Measurements from ENCODE around the gene METAP1D. TPM values are rescaled to one million over a fixed set of nuclear protein-coding genes. Genes with fewer than 3 reads are reported as not detected.
A peak's percentile ranks its signal among the peaks of the same experiment; 100 is the strongest.

Gene METAP1D
- total RNA-seq, 1 experiment from 2014 or later, result 6.8 TPM

DNA sequence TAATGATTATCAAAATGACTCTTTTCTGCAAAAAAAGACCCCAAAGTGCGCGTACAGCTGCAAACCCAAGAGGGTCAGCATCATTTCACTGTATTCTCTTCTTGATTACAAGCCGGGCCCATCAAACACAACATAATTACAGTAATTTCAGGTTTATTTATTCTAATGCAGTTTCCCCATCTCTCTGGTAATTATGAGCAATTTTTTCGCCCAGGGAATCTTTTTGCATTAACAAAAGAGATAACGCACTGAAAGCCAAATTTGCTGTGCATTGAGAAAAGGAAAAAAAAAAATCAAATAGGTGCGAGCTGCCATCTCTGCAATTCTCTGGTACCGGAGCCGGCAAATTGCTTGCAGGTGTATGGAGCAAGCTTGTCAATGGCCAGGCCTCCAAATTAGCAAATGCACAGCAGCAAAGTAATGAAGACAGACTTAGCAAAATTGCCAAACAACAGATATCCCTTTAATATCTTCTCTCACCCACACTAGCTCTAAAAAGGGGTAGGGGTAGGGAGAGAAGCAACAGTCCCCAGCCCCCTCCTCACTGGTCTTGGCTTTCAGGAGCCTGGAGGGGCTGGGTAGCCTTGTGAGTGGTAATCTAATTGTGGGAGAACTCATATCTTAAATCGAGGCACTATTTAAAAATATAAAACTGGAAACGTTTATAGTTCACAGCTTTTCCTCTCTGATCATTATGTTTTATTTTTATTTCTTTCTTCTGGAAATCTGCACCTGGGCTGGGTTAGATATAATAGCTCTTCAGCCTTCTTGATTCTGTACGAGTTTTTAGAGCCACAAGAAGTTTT is 92.2 kb downstream of the METAP1D start:
- DNase-seq (ENCODE audit: low read depth), result no peak

DNA sequence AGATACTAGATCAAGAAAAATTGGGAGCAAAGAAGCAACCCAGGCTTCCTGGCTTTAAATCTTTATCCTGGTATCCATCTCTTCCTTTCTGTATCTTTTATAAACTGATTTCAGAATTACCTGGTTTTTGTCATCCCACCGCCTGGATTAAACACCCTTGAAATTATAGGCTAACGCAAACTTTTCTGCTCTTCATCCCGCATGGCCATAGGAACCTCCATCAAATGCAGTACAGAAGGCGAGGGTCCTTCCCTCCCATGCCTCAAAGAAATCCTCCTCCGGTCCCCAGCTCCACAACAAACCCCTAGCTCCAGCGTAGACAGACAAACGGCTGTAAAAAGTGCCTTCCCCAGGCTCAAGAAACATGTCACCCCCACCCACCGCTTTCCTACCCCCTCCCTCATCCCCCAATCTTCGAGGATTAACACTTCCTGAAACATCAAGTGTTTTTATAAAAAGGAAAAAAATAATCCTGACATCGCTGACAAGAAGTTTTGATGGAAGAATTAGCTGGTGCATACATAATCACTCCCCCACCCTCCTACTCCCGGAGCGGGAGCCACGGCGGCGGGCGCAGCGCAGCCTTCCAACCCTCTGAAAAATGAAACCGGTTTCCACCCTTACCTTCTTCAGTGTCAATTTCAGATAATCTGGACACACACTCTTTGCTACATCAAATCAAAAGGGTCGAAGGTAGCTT is 93.1 kb downstream of the METAP1D start:
- no peak for DNase-seq (ENCODE audit: low read depth)

DNA sequence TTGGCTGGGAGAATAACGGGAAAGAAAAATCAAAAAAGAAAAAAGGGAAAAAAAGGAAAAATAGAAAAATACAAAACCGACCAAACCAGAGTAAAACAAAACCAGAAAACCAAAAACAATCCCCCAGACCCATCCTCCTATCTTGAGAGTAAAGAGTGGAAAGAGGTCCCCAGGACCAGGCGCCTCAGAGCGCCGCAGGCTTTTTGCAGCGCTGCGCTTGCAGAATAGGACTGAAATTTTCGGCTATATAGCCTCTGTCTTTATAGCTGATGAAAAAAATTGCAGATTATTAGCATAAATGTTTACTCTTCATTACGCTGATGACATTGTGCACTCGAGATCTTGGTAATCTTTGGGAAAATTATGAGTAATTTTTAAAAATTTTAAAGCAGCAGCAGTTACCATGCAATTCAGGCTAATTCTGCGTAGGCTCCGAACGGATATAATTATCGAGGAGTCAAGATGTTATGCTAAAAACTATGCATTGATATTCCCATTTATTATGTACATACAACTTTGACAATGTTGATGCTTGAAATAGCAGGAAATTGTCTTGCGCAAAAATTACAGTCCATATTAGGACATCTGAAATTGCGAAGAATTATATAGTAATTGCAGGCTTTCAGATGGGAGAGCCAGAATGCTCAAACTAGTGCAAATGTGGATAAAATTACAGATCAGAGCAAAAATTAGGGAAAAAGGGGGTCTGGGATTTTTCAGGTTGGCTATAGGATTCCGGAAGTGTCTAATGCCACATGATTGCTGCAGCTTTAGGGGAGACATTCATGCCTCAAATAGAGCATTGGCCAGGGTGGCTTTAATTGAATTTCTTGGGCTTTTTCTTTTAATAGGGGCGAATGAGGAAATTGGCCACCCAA is 93.9 kb downstream of the METAP1D start:
- no peak for DNase-seq (ENCODE audit: low read depth)

DNA sequence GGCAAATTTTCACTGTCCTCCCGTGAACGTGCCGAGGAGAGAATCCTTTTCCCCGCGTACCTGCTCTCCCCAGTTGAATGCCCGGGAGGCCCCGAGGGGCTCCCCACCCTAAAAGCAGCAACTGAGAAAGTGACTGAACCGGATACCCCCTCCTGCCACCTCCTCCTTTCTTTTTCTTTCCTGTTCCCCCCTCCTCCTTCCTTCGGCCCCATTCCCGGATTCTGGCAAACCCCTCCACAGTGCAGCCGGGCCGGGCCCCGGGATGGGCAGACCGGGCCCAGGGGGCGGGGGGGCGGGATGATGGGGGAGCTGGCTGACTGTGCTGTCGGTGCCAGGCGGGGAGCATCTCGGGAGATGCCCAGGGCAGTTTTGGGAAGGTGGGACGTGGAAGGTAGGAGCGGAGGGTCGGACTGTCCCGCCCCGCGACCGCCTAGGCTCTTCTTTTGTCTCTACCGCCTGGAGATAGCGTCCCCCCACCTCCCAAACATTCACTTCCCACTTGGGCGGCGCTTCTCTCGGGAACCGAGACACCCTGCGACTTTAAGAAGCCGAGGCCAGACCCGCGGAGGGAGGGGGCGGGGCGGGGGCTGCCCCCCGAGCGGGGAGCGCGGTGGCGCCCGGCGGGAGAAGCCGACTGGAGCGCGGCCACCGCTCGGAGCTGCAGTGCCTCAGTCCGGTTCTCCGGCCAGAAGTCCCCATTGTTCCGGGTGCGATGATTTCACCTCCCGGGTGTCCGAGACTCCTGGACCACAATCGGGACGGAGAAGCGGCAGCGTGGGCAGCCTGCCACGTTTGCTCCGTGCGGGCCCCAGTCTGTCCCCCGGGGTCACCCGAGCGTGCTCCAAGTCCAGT is 94.8 kb downstream of the METAP1D start:
- DNase-seq (ENCODE audit: low read depth), result peak; percentile 60

DNA sequence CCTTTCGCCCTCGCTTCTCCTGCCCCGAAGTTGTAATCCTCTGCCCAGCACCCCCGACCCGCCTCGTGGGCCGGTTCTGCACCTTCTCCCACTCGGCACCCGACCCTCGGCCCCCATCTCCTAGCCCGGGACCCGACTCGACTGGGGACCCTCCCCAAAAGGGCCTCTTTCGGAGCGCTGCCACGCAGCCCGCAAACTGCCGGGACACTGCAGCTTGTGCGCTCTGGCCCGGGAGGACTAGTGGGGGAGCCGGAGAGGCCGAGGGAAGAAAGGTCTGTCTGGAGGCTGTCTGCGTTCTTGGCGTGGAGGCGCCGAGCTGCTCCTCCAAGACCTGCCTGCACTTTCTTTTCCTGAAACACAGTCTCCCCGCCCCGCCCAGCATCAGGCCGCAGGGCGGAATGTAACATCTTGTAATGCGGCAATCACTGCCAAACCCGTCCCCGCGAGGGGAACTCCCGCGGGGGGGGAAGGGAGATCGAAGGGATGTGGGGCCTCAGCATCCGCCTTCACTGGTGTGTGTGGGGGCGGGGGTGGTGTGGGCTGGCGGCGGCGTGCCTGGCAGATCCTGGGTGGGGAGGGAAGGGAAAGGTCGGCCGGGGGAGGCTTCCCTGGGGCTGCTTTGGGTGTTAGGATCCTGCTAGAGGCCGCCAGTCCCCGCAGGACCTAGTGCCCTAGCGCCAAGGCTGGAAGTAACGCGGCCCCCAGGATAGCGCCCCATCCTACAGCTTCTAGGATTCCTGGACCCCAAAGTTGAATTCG is 95.6 kb downstream of the METAP1D start:
- DNase-seq (ENCODE audit: low read depth), result peak; percentile 95

DNA sequence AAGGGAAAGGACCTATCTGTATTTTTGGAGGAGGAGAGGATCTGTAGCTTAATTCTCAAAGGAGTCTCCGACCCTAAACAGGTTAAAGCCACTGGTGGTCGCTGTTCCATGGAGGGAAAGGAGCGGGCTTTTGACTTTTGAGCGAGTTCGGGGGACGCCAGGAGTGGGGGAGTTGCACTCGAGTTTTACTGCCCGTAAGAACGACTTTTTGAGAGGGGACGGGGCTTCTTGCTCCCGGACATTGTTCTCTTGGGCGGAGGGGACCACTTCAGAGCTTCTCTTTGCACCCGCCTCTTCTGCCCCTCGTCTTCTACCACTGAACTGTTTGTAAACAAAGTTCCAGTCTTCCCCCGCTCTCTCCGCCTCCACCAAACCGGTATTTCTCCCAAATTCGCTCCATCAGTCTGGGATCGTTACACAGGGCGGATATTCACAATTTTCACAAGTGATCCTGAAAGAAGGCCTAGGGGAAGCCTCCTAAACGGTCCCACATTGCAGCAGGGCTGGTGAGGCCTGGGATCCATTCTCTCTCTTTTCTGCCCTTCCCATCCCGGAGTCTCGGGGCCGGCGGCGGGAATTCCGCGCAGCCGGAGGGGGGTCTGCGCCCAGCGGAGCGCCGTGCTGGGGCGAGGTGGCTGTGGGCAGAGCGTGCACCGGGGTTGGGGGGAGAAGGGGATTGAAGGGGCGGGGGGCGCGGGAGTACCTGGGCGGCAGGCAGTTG is 96.3 kb downstream of the METAP1D start:
- DNase-seq (ENCODE audit: low read depth), result peak; percentile 56

DNA sequence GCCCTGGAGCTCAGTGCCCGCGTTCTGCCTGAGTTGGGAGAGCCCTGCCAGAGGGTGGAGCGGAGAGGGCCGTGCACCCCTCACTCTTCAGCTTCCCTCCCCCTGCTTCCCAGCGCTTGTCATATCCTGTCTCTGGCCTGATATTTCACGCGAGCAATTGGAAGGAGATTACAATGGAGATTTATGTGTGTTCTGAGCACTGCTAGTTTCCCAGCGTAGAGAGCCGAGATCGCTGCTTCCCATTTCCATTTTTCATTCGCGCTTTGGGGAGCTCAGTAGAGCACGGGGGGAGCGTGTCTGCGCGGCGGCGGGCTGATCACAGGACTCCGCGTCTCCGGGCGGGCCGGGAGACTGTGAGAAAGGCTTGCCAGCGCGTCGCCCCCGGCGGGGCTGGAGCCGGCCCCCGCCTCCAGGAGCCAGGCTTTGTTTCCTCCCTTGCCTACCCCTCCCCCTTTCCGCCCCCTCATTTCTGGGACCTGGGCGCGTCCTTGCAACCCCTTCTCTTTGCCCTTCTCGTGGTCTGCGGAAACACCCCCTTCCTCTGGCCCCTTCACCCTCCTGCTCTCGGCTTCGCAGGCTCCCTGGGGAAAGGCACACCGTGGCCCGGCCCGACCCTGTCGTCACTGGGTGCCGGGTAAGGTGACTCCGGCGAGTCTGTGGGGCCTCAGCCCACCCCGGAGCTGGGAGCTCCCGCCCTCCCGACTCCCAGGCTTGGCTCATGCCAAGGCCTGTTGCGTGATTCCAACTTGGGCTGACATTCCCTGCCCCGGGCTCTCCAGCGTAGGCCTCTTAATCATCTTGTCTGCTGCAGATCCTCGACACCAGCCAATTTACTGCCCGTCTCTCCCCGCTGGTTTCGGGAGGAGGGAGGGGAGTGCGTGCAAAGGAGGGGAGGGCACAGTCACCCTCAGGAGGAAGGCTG is 97.1 kb downstream of the METAP1D start:
- peak; percentile 97 for DNase-seq (ENCODE audit: low read depth)

DNA sequence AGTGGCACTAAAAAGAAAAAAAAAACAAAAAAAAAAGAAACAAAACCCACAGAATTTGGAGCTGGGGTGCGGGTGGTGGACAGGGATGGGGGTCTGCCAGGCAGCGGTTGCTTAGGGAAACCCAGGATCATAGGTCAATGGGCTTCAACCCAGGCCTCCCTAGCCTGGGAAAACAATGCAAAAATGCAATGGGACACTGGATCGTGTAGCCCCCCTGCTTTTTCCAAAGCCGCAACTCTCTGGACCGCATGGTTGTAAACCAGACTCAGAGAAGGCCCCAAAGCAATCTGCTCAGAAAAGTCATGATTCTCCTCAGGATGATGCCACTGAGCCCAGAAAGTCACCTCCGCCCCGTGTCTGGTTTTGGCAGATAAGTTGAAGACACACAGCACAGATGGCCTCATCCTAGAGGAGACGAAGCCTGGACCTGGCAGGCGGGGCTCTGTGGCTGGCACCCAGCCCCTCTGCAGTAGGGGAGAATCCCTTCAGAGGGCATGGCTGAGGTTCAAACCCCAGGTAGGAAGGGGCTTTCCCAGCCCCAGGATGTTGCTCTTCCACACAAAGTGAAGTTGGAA is 97.9 kb downstream of the METAP1D start:
- peak; percentile 86 for DNase-seq (ENCODE audit: low read depth)

DNA sequence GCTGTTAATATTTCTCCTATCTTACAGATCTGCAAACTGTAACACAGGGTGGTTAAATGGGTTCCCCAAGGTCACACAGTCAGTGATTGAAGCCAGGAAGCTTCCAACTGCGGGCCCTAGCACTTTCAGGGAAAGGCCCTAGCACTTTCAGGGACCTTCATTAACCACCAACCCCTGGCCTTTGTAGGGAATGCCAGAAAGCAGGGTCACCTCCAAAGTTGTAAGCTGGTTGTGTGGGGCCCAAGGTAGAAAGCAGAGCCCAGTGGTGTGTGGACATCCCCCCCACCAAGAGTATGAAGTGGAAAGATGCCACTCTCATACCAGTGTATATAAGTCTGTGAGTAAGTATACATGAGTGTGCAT is 98.5 kb downstream of the METAP1D start:
- peak; percentile 62 for DNase-seq (ENCODE audit: low read depth)

DNA sequence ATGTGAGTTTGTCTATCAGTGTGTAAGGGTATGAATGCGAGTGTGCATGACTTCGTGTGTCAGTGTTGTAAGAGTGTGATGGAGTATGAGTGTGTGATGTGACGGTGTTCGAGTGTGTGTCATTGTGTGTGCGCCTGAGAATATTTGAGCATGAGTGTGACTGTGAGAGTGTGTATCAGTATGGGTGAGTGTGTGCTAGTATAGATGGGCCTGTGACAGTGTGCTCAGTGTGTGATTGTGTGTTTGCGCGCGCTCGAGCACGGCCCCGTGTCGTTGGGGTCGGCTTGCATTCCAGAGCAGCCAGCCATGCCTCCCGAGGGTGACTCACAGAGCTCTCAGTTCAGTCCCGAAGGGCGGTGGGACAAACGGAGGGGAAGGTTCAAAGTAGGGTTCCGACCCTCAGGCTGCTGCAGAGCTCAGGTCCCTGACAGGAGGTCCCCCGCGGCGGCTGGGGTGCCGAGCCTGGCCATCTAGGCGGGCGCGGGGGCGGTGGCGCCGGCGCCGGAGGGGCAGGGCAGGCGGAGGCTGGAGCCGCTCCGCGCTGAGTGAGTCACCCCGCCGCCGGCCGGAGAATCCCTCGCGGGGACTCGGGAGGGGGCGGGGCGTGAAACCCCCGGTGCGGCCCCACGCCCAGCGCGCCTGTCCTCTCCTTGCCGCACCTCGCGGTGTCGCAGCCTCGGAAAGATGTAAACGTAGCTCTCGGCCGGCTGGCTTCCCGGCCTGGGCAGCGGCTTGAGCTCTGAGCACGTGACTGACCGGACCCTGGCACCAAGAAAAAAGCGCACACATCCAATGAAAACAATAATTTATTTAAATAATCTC is 99.1 kb downstream of the METAP1D start:
- peak; percentile 91 for DNase-seq (ENCODE audit: low read depth)

DNA sequence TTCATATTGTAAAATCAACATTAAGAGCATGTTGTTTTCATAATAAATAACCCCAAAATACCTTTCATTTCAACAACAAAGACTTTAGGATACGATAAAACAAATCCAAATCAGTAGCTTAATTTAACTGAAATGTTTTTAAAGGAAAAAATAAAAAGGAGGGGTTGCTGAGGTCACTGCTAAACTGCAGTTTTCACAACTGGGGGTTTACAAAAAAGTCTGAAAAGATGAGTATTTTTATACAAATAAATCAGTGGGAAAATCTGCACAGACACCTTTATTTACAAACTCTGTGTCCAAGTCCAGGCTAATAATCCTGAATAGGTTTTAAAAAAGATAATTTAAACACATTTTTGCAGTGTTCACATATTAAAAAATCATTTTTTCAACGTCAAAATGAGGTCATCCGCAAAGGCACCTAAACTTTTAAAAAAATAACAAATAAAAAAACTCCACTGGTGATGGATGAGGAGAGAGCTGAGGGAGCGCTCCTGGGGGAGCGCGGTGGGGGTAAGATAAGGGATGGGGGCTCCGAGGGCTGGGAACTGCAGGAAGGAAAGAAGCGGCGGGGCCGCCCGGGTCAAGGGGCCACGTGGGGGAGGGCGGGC is 99.8 kb downstream of the METAP1D start:
- DNase-seq (ENCODE audit: low read depth), result no peak

DNA sequence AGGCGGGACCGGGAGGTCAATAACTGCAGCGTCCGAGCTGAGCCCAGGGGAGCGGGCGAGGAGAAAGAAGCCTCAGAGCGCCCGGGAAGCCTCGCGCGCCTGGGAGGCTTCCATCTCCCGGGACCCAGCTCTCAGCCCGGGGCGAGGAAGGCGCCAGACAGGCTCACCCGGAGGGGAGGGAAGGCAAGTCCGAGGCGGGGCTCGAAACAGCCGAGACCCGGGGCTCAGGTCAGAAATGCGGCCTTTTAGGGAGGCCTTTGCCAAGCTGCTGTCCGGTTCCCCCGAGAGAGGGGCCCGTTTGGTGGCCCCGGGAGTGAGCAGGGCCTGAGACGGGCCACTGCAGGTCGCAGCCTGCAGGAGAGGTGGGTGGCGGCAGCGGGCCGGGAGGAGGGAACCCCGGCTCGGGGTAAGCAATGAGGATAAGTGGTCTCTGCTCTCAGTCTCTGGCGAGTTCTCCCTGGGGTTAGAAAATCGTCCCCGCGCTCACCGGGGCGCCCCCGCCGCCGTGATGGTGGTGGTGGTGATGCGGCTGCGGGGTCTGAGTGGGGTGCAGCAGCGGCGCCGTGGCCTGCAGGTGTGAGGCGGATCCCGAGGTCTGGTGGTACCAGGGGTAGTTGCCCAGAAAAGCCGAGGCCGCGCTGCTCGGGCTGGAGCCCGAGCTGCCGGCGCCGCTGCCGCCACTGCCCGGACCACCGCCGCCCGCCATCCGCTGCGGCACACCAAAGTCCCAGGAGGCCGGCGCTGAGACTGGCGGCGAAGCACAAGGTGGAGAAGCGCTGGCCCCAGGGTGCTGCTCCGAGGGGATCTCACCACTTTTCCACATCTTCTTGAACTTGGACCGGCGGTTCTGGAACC is 100.6 kb downstream of the METAP1D start:
- no peak for DNase-seq (ENCODE audit: low read depth)

DNA sequence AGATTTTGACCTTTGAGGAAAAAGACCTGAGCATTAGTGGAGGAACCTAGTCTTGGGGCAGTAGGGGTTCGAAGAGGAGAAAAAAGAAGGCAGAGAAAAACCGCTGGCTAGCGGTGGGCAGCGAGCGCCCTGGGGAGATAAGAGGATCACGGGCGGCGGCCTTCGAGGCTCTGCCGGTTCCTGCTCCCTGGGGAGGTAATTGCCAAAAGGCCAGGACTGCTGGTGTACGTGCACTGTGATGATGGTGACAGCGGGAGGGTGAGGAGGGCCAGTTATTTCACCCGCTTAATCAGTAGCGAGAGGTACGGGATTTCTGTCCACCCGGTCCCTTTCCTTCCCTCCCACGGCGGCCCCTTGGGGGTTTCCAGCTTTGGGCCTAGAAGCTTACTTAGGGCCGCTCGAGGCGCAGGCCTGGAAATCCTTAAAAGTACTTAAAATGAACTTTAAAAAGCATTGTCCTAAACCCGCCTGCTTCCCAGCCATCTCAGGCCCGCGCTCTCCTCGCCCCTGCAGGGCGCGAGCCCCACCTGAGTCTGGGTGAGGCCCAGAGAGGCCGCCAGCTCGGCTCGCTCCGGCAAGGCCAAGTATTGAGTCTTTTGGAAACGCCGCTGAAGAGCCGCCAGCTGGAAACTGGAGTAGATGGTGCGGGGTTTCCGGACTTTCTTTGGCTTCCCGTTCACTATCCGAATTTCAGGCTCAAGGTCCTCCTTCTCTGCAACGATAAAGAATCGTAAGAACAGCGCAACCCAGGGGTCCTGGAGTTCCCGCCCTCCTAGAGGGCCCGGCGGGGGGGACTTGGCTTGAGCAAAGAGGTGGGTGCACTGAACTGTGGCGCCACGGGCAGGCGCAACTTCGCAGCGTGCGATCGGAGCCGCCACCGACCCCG is 101.4 kb downstream of the METAP1D start:
- DNase-seq (ENCODE audit: low read depth), result no peak

DNA sequence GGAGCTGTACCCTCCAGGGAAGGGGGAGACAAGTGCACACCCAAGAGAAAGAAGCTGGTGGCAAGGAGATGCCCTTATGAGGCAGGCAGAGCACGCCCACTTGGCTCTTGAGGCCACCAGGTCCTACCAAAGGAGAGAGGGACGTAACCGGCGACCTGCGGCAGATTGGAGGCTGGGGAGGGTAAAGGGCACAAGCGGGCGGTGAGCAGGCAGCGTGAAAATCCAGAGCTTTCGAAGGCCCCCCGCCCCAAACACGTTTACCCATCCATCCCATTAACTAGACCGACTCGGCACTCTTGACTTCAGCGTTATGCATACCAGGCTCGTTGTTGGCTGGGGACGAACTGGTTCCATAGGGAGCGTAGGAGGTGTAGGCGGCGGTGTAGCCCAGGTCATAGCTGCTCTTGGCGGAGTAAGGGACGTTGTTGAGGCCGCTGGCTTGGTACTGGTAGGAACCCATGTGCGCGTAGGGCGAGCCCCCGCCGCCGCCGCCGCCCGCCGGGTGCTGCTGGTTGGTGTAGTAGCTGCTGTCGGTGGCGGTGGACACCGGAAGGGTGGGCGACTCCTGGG is 102.2 kb downstream of the METAP1D start:
- DNase-seq (ENCODE audit: low read depth), result peak; percentile 38
